H54 (cell line): ENCODE results near the gene KLF16.
"Not testable (repeated sequence)": the region's sequence is repeated elsewhere in the genome, so short reads cannot be mapped to it uniquely, and the experiment has no call there.

Experiments used
- DNase-seq: peaks from one replicate; pipeline ENCODE4 v3.0.0; 2011; ENCODE audit warnings: low spot score, mixed read lengths; ENCODE audit not compliant: insufficient read length
- FAIRE-seq: peaks from 3 replicates; lab custom pipeline; 2011; peaks lifted over from hg19 to GRCh38; lab: Jason Lieb, UNC
- POLR2A ChIP-seq: IDR thresholded peaks from 2 replicates; pipeline ENCODE4 v1.6.1; 2011; ENCODE audit warnings: low read depth, mild to moderate bottlenecking, low read length

The KLF16 gene

DNA sequence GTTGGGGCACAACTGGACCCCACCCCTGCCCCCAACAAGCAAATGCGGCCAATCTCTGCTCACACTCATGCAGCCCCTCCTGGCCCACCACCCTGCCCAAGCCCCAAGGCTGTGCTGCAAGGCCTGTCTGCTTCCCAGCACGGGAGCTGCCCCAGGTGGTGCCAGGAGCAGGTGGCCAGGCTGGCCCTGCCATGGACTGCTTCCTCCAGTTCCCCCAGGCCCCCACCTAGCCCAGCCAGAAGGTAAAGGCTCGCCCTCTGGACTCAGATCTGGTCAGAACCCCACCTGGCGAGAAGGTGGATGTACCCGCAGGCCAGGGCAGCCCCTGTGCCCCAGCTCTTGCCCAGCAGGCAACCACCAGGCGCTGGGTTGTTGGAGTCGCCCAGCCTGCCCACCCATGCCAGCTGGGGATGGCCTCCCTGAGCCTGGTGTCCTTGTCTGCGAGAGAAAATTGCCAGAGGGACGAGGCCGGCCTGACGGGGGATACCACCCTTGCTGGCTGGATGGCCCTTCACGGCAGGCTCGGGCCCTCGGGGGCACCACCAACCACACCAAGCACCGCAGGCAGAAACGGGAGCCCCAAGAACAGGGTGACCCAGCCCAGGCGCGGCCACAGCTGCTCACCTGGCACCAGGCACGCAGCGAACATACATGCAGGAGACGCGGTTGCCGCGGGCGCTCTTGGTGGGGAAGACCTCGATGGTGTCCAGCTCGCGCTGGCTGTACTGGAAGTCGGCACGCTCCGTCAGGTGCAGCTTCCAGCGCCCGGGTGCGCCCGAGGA is 17.4 kb upstream of the KLF16 start:
- FAIRE-seq: no peak
- no peak for TF ChIP-seq POLR2A
- no peak for DNase-seq

DNA sequence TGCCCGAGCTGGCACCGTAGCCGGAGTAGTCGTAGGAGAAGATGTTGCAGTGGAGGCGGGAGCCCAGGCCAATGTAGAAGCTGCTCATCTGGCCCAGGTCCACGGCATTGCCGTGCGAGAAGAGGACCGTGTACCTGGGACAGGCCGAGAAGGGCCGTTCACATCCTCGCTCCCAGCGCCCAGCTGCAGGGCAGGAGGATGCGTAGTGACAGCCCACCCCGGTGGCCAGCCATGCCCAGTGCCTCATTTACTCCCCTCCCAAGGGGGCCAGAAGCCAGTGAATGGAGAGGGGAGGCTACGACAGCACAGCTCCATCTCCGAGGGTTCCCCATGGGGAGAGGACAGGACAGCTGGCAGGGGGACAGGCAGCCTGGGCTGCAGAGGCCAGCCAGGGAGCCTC is 16.6 kb upstream of the KLF16 start:
- DNase-seq, FAIRE-seq: not testable (repeated sequence)

DNA sequence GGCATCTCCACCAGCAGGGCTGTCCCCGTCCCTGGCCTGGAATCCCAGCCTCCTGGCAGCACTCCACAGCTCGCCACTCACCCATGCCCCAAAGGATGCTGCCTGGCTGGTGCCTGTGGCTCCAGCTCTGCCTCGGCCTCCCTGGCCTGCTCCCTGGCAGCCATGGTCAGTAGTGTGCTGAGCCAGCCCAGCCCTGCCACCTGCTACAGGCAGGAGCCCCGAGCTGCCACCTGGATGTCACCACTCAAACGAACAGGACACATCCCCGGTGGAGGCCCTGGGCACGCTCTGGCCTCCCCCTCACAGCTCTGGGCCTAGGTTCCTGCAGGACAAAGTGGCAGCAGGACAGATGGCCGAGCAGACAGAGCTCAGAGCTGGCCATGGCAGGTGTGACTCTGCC is 15.2 kb upstream of the KLF16 start:
- not testable (repeated sequence) for FAIRE-seq, DNase-seq

DNA sequence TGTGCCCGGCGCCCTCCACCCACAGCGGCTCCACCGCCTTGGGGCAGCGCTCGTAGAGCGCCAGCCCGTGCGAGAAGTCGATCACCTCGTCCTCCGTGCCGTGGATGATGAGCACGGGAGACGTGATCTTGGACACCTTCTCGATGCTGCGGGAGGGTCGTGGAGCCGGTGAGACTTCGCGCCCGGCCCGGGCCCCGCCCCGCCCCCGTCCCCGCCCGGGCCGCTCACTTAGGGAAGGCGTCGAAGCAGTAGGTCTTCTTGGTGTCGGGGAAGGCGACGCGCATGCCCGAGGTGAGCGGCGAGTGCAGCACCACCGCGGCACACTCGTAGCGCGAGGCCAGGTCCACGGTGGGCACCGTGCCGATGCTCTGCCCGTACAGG is 13.9 kb upstream of the KLF16 start:
- DNase-seq, FAIRE-seq: not testable (repeated sequence)

DNA sequence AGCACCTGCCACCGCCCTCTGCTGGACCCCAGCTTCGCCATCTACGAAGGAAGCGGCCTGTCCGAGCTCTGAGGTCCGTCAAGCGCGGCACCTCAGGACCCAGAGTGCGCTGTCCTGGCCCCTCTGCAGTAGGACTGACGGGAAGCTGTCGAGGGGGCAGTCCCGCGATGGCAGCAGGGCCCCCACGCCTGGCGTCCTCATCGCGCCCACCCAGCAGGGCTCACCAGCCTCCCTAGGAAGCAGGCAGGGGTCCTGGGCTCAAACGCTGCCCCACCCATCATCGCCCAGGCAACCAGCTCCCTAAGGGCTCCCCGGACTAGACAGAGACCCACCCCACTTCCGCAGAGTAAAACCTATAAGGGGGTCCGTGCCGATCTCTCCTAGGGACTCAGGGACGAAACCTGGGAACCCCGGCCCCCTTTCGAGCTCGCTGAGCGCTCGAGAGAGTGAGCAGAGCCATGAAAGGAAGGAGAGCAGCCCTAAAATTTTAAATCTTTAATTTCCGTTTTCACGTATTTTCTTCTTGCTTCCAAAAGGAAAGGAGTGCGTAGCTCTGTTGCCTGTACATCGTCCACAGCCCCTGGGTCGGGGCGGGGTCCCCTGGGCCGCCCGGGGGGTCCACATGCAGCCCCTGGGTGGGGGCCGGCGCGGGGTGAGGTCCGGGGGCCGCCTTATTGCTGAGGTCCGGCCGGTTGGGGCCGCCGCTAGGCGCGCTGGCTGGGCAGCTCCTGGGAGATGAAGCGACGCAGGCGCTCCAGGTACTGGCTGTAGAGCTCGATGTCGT is 13.3 kb upstream of the KLF16 start:
- DNase-seq, FAIRE-seq: not testable (repeated sequence)

DNA sequence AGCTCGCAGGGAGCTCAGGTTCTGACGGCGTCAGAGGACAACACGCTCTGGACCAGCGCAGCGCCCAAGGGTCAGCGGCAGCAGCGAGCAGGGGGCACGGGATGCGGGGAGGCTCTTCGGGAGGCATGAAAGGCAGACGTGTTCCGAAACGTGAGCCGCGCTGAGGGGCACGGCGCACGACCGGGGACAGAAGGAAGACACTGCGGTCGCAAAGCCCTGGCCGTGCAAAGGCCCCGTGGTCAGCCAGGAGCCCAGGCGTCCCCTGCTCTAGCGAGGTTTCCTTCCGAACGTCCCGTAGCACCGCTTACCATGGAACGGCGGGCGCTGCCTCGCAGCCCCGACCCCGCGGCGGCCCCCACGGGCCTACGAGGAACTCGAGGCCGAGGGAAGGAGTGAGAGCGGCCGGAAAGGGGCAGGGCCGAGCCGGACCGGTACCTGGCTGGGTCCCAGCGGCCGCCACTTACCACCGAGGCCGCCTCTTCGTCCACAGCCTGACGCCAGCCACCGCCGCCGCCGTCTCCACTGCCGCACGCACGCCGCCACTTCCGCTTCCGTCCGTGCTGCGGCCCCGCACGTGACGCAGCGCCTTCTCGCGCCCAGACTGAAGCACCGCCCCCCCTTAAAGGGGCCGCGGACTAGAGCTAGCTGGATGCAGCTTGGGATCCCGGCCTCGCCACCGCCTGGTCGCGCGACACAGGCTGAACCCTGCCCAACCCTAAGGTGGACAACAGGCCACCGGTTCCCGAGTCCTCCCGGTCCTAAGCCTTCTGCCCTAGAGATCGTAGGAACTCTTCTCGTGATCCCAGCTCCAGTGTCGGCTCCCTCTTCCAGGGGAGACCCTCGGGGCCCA is 12.5 kb upstream of the KLF16 start:
- DNase-seq: peak; percentile 89
- FAIRE-seq: peak; percentile 66
- TF ChIP-seq POLR2A: peak; percentile 92

DNA sequence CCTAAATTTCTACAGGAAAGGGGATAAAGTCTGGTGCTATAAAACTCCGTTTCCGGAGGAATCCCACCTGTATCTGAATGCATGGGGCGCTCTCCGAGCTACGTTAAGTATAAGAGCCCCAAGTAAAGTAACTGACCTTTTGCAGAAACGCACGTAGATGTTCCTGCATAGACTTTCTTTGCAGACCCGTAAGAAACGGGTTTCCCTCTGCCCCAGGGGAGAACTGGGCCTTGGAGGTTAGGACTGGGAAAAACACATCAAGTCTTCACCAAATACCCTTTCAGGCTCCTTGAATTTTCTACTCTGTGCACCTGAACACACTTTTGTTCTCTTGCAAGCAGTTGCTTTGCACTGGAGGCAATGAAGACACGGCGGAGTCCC is 11.9 kb upstream of the KLF16 start:
- FAIRE-seq: not testable (repeated sequence)

GRCh38 chr19:1874554-1875185 is 11.3 kb upstream of the KLF16 start:
- FAIRE-seq: no peak
- no peak for DNase-seq
- no peak for TF ChIP-seq POLR2A

More for the DNA sequence above, 11.9 kb upstream of the KLF16 start:
- DNase-seq: not testable (repeated sequence)

- no peak for FAIRE-seq
- TF ChIP-seq POLR2A: no peak
- no peak for DNase-seq
These were observed 10.4 kb upstream of the KLF16 start for GRCh38 chr19:1873524-1874473.

DNA sequence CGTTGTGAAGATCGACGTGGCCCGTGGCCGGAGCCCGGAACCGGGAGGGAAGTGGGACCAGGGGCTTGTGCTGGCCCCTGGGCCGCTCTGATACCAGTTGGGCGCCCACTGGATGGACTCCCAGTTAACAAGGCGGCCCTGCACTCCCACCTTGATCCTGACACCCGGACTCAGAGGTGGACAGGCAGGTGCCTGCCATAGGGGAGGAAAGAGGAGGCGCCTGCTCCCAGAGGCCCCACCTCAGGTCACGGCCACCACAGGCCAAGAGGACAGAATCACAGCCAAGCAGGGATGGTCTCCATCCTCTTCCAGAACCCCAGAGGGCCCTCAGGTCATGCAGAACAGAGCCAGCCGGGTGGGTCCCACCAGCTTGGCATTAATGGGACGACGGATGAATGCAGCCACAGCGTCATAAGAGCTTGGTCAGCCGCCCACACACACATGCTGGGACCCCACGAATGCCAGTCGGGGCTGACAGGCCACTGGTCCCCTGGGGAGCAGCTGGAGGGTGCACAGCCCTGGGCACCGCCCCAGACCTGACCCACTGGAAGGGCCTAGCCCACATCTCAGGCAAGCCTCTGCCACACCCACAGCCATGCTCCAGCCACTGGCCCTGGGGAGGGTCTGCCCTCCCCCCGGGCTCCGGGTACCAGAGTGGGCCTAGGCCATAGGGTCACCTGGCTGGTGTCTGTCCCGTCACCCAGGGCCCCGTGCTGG is 9.6 kb upstream of the KLF16 start:
- no peak for TF ChIP-seq POLR2A
- DNase-seq (no peak), FAIRE-seq (no peak)

GRCh38 chr19:1871630-1872029 is 8.3 kb upstream of the KLF16 start:
- TF ChIP-seq POLR2A: no peak
- DNase-seq (no peak), FAIRE-seq (no peak)

DNA sequence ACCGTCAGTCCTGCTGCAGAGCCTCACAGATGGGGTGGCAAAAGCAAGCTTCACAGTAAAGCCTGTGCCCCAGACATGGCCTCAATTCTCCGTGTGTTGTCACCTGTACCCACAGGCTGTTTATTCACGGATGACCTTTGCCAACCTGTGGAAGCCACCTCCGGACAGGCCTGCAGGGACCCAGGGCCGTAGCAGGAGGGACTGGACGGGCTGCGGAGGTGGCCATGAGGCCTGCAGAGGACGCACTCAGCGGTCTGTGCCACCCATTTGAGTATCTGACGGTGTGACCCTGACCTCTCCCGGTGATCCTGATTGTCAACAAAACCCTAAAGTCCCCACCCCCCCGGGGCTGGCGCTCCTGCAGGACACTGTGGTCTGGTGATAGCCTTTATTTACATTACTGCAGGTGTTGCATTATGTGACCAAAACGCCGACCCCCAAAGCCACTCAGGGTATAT is 7.8 kb upstream of the KLF16 start:
- FAIRE-seq (no peak), DNase-seq (no peak)
- no peak for TF ChIP-seq POLR2A
